ENCODE results near the gene GLS2.

GRCh38 chr12:56530390-56531055 is 42.6 kb upstream of the GLS2 start:
- TF ChIP-seq, protein P1, sequence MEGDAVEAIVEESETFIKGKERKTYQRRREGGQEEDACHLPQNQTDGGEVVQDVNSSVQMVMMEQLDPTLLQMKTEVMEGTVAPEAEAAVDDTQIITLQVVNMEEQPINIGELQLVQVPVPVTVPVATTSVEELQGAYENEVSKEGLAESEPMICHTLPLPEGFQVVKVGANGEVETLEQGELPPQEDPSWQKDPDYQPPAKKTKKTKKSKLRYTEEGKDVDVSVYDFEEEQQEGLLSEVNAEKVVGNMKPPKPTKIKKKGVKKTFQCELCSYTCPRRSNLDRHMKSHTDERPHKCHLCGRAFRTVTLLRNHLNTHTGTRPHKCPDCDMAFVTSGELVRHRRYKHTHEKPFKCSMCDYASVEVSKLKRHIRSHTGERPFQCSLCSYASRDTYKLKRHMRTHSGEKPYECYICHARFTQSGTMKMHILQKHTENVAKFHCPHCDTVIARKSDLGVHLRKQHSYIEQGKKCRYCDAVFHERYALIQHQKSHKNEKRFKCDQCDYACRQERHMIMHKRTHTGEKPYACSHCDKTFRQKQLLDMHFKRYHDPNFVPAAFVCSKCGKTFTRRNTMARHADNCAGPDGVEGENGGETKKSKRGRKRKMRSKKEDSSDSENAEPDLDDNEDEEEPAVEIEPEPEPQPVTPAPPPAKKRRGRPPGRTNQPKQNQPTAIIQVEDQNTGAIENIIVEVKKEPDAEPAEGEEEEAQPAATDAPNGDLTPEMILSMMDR (IDR thresholded peaks at IDR 0.05 in 8 of 11, conservative IDR thresholded peaks at IDR 0.05 in 3 of 11): no peak
- TF ChIP-seq POLR2AphosphoS5 (IDR thresholded peaks at IDR 0.05) (no peak), POLR2A (IDR thresholded peaks at IDR 0.05) (no peak)
